Kidney epithelial cell (primary cell): ENCODE data around the gene SORCS2. TPM values are rescaled to one million over a fixed set of nuclear protein-coding genes. Genes with fewer than 3 reads are reported as not detected.

Experiments
- DNase-seq: peaks from one replicate; pipeline ENCODE4 v3.0.0-alpha.2; 2010; ENCODE audit warnings: low read depth
- H3K27me3 ChIP-seq: 2 replicates; pipeline ENCODE4 v1.6.0; 2011; ENCODE audit warnings: low read length; ENCODE audit not compliant: control insufficient read depth, insufficient read depth
- H3K36me3 ChIP-seq: 2 replicates; pipeline ENCODE4 v1.5.1; 2011; ENCODE audit warnings: low read length; ENCODE audit not compliant: control insufficient read depth, insufficient read depth
- H3K4me3 ChIP-seq: 2 replicates; pipeline ENCODE4 v1.5.1; 2011; ENCODE audit warnings: low read depth, mild to moderate bottlenecking, control low read depth, low read length
- CTCF ChIP-seq: IDR thresholded peaks from 2 replicates; pipeline ENCODE4 v1.5.1; 2011; ENCODE audit warnings: mild to moderate bottlenecking, moderate library complexity, low read length, control low read depth, inconsistent platforms; ENCODE audit not compliant: insufficient read depth, poor library complexity, severe bottlenecking
- total RNA-seq: library from RNA; depleted of rRNA; stranded (reverse); fragments of >200 nt; gene quantifications from 2 replicates; pipeline ENCODE4 v1.2.3, GENCODE V29; 2015

The SORCS2 gene
- total RNA-seq, 1 donor from 2014 or later: 1.4 TPM

- Histone ChIP-seq H3K4me3 (no peak overlapping the region), H3K36me3 (no peaks in the 10 kb centered on the region), H3K27me3 (peaks cover 80% of the 10 kb centered on the region)
- no peak for TF ChIP-seq CTCF
- DNase-seq: no peak
Measured at GRCh38 chr4:7302781-7303404, 110.6 kb downstream of the SORCS2 start.

- no peak for TF ChIP-seq CTCF
- Histone ChIP-seq H3K4me3 (no peak overlapping the region), H3K36me3 (no peaks in the 10 kb centered on the region), H3K27me3 (peaks cover 76% of the 10 kb centered on the region)
- no peak for DNase-seq
Measured at GRCh38 chr4:7303561-7303960, 111.2 kb downstream of the SORCS2 start.

- H3K27me3 ChIP-seq: peaks cover 74% of the 10 kb centered on the region
- no peak for DNase-seq
- H3K36me3 ChIP-seq: no peaks in the 10 kb centered on the region
- TF ChIP-seq CTCF: no peak
- H3K4me3 ChIP-seq: no peak overlapping the region
Measured at GRCh38 chr4:7304436-7304835, 112.1 kb downstream of the SORCS2 start.

- no peak for TF ChIP-seq CTCF
- peaks cover 60% of the 10 kb centered on the region for H3K27me3 ChIP-seq
Measured at GRCh38 chr4:7306021-7306965, 114.0 kb downstream of the SORCS2 start.

GRCh38 chr4:7306986-7307385, 114.6 kb downstream of the SORCS2 start:
- H3K27me3 ChIP-seq: peaks cover 53% of the 10 kb centered on the region
- no peak for TF ChIP-seq CTCF

More at GRCh38 chr4:7306021-7306965, 114.0 kb downstream of the SORCS2 start:
- Histone ChIP-seq H3K36me3 (no peaks in the 10 kb centered on the region), H3K4me3 (no peak overlapping the region)
- no peak for DNase-seq

More at GRCh38 chr4:7306986-7307385, 114.6 kb downstream of the SORCS2 start:
- no peak for DNase-seq
- no peaks in the 10 kb centered on the region for H3K36me3 ChIP-seq
- no peak overlapping the region for H3K4me3 ChIP-seq
